Liver (tissue), 9 donors: ENCODE results near the gene UBE2K. TPM values are rescaled to one million over a fixed set of nuclear protein-coding genes. Genes with fewer than 3 reads are reported as not detected.

ENCODE experiments used
- DNase-seq: peaks from one replicate; pipeline ENCODE4 v3.0.0-alpha.2; 2017; ENCODE audit warnings: low spot score
- H3K27ac ChIP-seq, 2 donors: one replicate each; pipeline ENCODE4 v1.7.0; 2013; ENCODE audit warnings: inconsistent platforms in 2 of 2, low read length in 2 of 2, control low read depth in 1 of 2, low read depth in 1 of 2, mild to moderate bottlenecking in 1 of 2
- H3K27me3 ChIP-seq, 4 donors: one replicate each; pipeline versions ENCODE4 v1.6.1 to v1.7.0; 2013; ENCODE audit warnings: low read length in 3 of 4, inconsistent platforms in 1 of 4, mild to moderate bottlenecking in 1 of 4, moderate library complexity in 1 of 4; ENCODE audit not compliant: control insufficient read depth in 4 of 4, insufficient read depth in 4 of 4
- H3K36me3 ChIP-seq, 4 donors: one replicate each; pipeline versions ENCODE4 v1.6.1 to v1.7.0; 2013; ENCODE audit warnings: low read length in 3 of 4, mild to moderate bottlenecking in 3 of 4, low read depth in 1 of 4, moderate library complexity in 1 of 4; ENCODE audit not compliant: control insufficient read depth in 4 of 4, insufficient read depth in 3 of 4
- H3K4me1 ChIP-seq, 4 donors: one replicate each; pipeline versions ENCODE4 v1.6.1 to v1.7.0; 2013; ENCODE audit warnings: low read length in 3 of 4, mild to moderate bottlenecking in 3 of 4, moderate library complexity in 1 of 4; ENCODE audit not compliant: control insufficient read depth in 4 of 4, insufficient read depth in 4 of 4
- H3K4me3 ChIP-seq, 3 donors: one replicate each; pipeline versions ENCODE4 v1.6.1 to v1.7.0; 2013; ENCODE audit warnings: low read length in 3 of 3, control low read depth in 1 of 3, low read depth in 1 of 3, mild to moderate bottlenecking in 1 of 3
- H3K9ac ChIP-seq, 2 donors: one replicate each; pipeline ENCODE4 v1.7.0; 2013; ENCODE audit warnings: low read length in 2 of 2, mild to moderate bottlenecking in 2 of 2, moderate library complexity in 2 of 2, control low read depth in 1 of 2, low read depth in 1 of 2
- H3K9me3 ChIP-seq, 4 donors: one replicate each; pipeline versions ENCODE4 v1.6.1 to v1.7.0; 2013; ENCODE audit warnings: low read length in 3 of 4; ENCODE audit not compliant: control insufficient read depth in 4 of 4
- ATF3 ChIP-seq: IDR thresholded peaks from 2 replicates; pipeline ENCODE4 v1.6.1; 2016; ENCODE audit warnings: antibody characterized with exemption
- CTCF ChIP-seq: fragments of 150-350 bp; IDR thresholded peaks from 2 replicates; pipeline ENCODE4 v1.5.1; 2017; ENCODE audit warnings: improper control_type of control experiment, low read depth, low read length; ENCODE audit not compliant: missing input control
- EGR1 ChIP-seq, 2 donors: IDR thresholded peaks; 2 replicates each; pipeline ENCODE4 v1.6.1; 2016 to 2018; ENCODE audit warnings: antibody characterized with exemption in 2 of 2, low read depth in 2 of 2
- FOXA1 ChIP-seq: IDR thresholded peaks from 2 replicates; pipeline ENCODE4 v1.6.1; 2016; ENCODE audit warnings: antibody characterized with exemption
- FOXA2 ChIP-seq: IDR thresholded peaks from 2 replicates; pipeline ENCODE4 v1.6.1; 2016; ENCODE audit warnings: antibody characterized with exemption
- GABPA ChIP-seq, 2 donors: IDR thresholded peaks in 1 of 2; conservative IDR thresholded peaks in 1 of 2; 2 replicates each; pipeline ENCODE4 v1.6.1; 2016; ENCODE audit warnings: antibody characterized with exemption in 2 of 2, mild to moderate bottlenecking in 1 of 2, moderate library complexity in 1 of 2
- HNF4A ChIP-seq, 2 donors: conservative IDR thresholded peaks; 2 replicates each; pipeline ENCODE4 v1.6.1; 2016; ENCODE audit warnings: antibody characterized with exemption in 2 of 2, mild to moderate bottlenecking in 2 of 2
- HNF4G ChIP-seq: IDR thresholded peaks from 2 replicates; pipeline ENCODE4 v1.6.1; 2016; ENCODE audit warnings: antibody characterized with exemption
- JUND ChIP-seq, 2 donors: IDR thresholded peaks; 2 replicates each; pipeline ENCODE4 v1.6.1; 2016; ENCODE audit warnings: antibody characterized with exemption in 2 of 2
- MAX ChIP-seq: IDR thresholded peaks from 2 replicates; pipeline ENCODE4 v1.6.1; 2016; ENCODE audit warnings: antibody characterized with exemption
- NR2F2 ChIP-seq: IDR thresholded peaks from 2 replicates; pipeline ENCODE4 v1.6.1; 2016; ENCODE audit warnings: antibody characterized with exemption
- RAD21 ChIP-seq, 2 donors: IDR thresholded peaks; 2 replicates each; pipeline ENCODE4 v1.6.1; 2016; ENCODE audit warnings: antibody characterized with exemption in 2 of 2, mild to moderate bottlenecking in 2 of 2
- REST ChIP-seq: IDR thresholded peaks from 2 replicates; pipeline ENCODE4 v1.6.1; 2016; ENCODE audit warnings: antibody characterized with exemption, mild to moderate bottlenecking
- RXRA ChIP-seq, 2 donors: IDR thresholded peaks; 2 replicates each; pipeline ENCODE4 v1.6.1; 2017 to 2018; ENCODE audit warnings: antibody characterized with exemption in 2 of 2, mild to moderate bottlenecking in 1 of 2
- SP1 ChIP-seq: IDR thresholded peaks from 2 replicates; pipeline ENCODE4 v1.6.1; 2018; ENCODE audit warnings: antibody characterized with exemption, mild to moderate bottlenecking
- TAF1 ChIP-seq: conservative IDR thresholded peaks from 2 replicates; pipeline ENCODE4 v1.6.1; 2016; ENCODE audit warnings: antibody characterized with exemption, mild to moderate bottlenecking
- YY1 ChIP-seq: IDR thresholded peaks from 2 replicates; pipeline ENCODE4 v1.6.1; 2016; ENCODE audit warnings: antibody characterized with exemption, mild to moderate bottlenecking
- ZBTB33 ChIP-seq: IDR thresholded peaks from 2 replicates; pipeline ENCODE4 v1.6.1; 2016; ENCODE audit warnings: antibody characterized with exemption
- WGBS: extraction: QIAGEN DNeasy Blood & Tissue Kit; methylation state at CpG from one replicate; pipeline ENCODE4 v1.1.7; 2013; 5-methylcytosine and 5-hydroxymethylcytosine counted together
- polyA plus RNA-seq, 2 donors: library from polyadenylated mRNA; stranded (reverse) in 1 of 2; unstranded in 1 of 2; fragments of 200-250 nt in 1 of 2; fragments of >200 nt in 1 of 2; fragmentation: Nextera tagmentation in 1 of 2; extraction: Ambion mirVana in 1 of 2; gene quantifications; one replicate each; pipeline versions ENCODE4 v1.2.1 to v1.2.3, GENCODE V29; 2013 to 2015
- total RNA-seq, 2 donors: library from RNA; depleted of rRNA; stranded (reverse); fragments of >200 nt; gene quantifications; one replicate each; pipeline ENCODE4 v1.2.3, GENCODE V29; 2014
- donor health status: healthy.
- donor health status: healthy.
- donor health status: healthy.
- donor health status: healthy.
- donor health status: healthy.

Gene UBE2K
- total RNA-seq (10 to 100 TPM; 25.8 to 26.3 TPM), polyA plus RNA-seq (10 to 100 TPM; 21.5 to 45.3 TPM)

- no peak for TF ChIP-seq FOXA1
- no peak for TF ChIP-seq NR2F2
- TF ChIP-seq MAX = no peak
- no peak for TF ChIP-seq TAF1
- TF ChIP-seq CTCF = peak; percentile 1
- TF ChIP-seq REST = no peak
- no peak for TF ChIP-seq HNF4G
- peak; percentile 27 for TF ChIP-seq SP1
- TF ChIP-seq ZBTB33 = no peak
- no peak for TF ChIP-seq FOXA2
- peak; percentile 96 for TF ChIP-seq YY1
- no peak for TF ChIP-seq RAD21 (IDR thresholded peaks at IDR 0.05)
- TF ChIP-seq GABPA (IDR thresholded peaks at IDR 0.05 in 1 of 2, conservative IDR thresholded peaks at IDR 0.05 in 1 of 2) = no peak
- no peak for TF ChIP-seq ATF3
- no peak for TF ChIP-seq JUND (IDR thresholded peaks at IDR 0.05)
- TF ChIP-seq EGR1 (IDR thresholded peaks at IDR 0.05; ENCODE audit: low read depth in 2 of 2) = no peak
- TF ChIP-seq HNF4A (conservative IDR thresholded peaks at IDR 0.05) = no peak
- no peak for TF ChIP-seq RXRA (IDR thresholded peaks at IDR 0.05)
- Histone ChIP-seq H3K9ac (peak within 1 kb of the TSS; percentile 57 to 77), H3K4me1 (peaks cover 1 to 29% (median 24%) of the 10 kb centered on the region in 4 donors), H3K27me3 (no peaks in the 10 kb centered on the region), H3K4me3 (peak within 1 kb of the TSS; percentile 68 to 93 (median 85)), H3K27ac (peak within 1 kb of the TSS; percentile 92 to 98), H3K36me3 (no peaks in the 10 kb centered on the region), H3K9me3 (no peaks in the 10 kb centered on the region)
- DNase-seq = peak; percentile 89
- under 1% methylated on average over 84 of the region's 84 CpGs for WGBS
Measured at GRCh38 chr4:39697740-39698423, at the start of gene UBE2K. Gene UBE2K, plus strand, starts transcription at chr4:39698136. Its CDS starts 192 bp downstream, at chr4:39698328.
